ENCODE results near the gene EXO5.
"Not testable (repeated sequence)": the region's sequence is repeated elsewhere in the genome, so short reads cannot be mapped to it uniquely, and the experiment has no call there.

EXO5 gene

GRCh38 chr1:40554807-40555206 is 46.2 kb downstream of the EXO5 start:
- not testable (repeated sequence) for DNase-seq

GRCh38 chr1:40556121-40556520 is 47.6 kb downstream of the EXO5 start:
- DNase-seq = no peak

GRCh38 chr1:40558241-40558640 is 49.7 kb downstream of the EXO5 start:
- not testable (repeated sequence) for DNase-seq

- DNase-seq = no peak
Observed at GRCh38 chr1:40562185-40562584, 53.6 kb downstream of the EXO5 start.

- no peak for DNase-seq
Observed at GRCh38 chr1:40563266-40563665, 54.7 kb downstream of the EXO5 start.

- DNase-seq = no peak
Observed at GRCh38 chr1:40564506-40564905, 55.9 kb downstream of the EXO5 start.

- no peak for DNase-seq
Observed at GRCh38 chr1:40564913-40565312, 56.3 kb downstream of the EXO5 start.

Measured in activated naive CD4-positive, alpha-beta T cell treated with anti-CD3 and anti-CD28 coated beads, Interleukin-2, amount 50 U/mL, for 16 hours (primary cell).